ENCODE results near the gene LIME1. TPM values are rescaled to one million over a fixed set of nuclear protein-coding genes. Genes with fewer than 3 reads are reported as not detected.

LIME1 gene
- polyA plus RNA-seq, 3 donors from 2014 or later = 177 to 227 (median 180) TPM

- peaks cover 0 to 3% (median 3%) of the 10 kb centered on the region in 3 donors for H3K36me3 Mint-ChIP-seq
- H3K9me3 Mint-ChIP-seq = no peaks in the 10 kb centered on the region
- peaks cover 6 to 16% of the 10 kb centered on the region in 2 donors for H3K4me1 Mint-ChIP-seq
- H3K4me3 Mint-ChIP-seq = no peak overlapping the region
- no peak for DNase-seq
- peaks cover 3 to 5% (median 3%) of the 10 kb centered on the region in 3 donors for H3K27me3 Mint-ChIP-seq (ENCODE audit: low read depth in 3 of 3)
- no peak overlapping the region for H3K27ac Mint-ChIP-seq
Measured at GRCh38 chr20:63701051-63701328, 35.5 kb upstream of the LIME1 start.

- Mint-ChIP-seq H3K36me3 (peaks cover 0 to 3% (median 3%) of the 10 kb centered on the region in 3 donors), H3K27me3 (ENCODE audit: low read depth in 3 of 3) (peaks cover 0 to 3% (median 0%) of the 10 kb centered on the region in 3 donors), H3K4me1 (peaks cover 9 to 21% of the 10 kb centered on the region in 2 donors), H3K9me3 (no peaks in the 10 kb centered on the region), H3K27ac (no peak overlapping the region), H3K4me3 (no peak overlapping the region)
- no peak for DNase-seq
Measured at GRCh38 chr20:63701329-63702035, 35.0 kb upstream of the LIME1 start.

- H3K36me3 Mint-ChIP-seq = peaks cover 0 to 6% (median 3%) of the 10 kb centered on the region in 3 donors
- H3K9me3 Mint-ChIP-seq = no peaks in the 10 kb centered on the region
- peaks cover 0 to 5% (median 2%) of the 10 kb centered on the region in 3 donors for H3K27me3 Mint-ChIP-seq (ENCODE audit: low read depth in 3 of 3)
- DNase-seq = no peak
- no peak overlapping the region for H3K4me3 Mint-ChIP-seq
- H3K4me1 Mint-ChIP-seq = peaks cover 15 to 27% of the 10 kb centered on the region in 2 donors
- no peak overlapping the region for H3K27ac Mint-ChIP-seq
Measured at GRCh38 chr20:63702036-63702665, 34.3 kb upstream of the LIME1 start.

GRCh38 chr20:63702751-63703470, 33.6 kb upstream of the LIME1 start:
- no peak overlapping the region for H3K4me3 Mint-ChIP-seq
- no peaks in the 10 kb centered on the region for H3K9me3 Mint-ChIP-seq
- H3K27me3 Mint-ChIP-seq (ENCODE audit: low read depth in 3 of 3) = peaks cover 0 to 5% (median 2%) of the 10 kb centered on the region in 3 donors
- H3K4me1 Mint-ChIP-seq = peaks cover 15 to 24% of the 10 kb centered on the region in 2 donors
- no peak for DNase-seq
- H3K27ac Mint-ChIP-seq = peak overlapping the region in 1 of 6 donors; percentile 58
- peaks cover 0 to 6% (median 3%) of the 10 kb centered on the region in 3 donors for H3K36me3 Mint-ChIP-seq

GRCh38 chr20:63703471-63703975, 32.9 kb upstream of the LIME1 start:
- no peak for DNase-seq
- H3K36me3 Mint-ChIP-seq = peaks cover 0 to 6% (median 3%) of the 10 kb centered on the region in 3 donors
- H3K9me3 Mint-ChIP-seq = no peaks in the 10 kb centered on the region
- H3K27ac Mint-ChIP-seq = no peak overlapping the region
- H3K4me3 Mint-ChIP-seq = no peak overlapping the region
- H3K4me1 Mint-ChIP-seq = peaks cover 18 to 25% of the 10 kb centered on the region in 2 donors
- peaks cover 0 to 5% (median 2%) of the 10 kb centered on the region in 3 donors for H3K27me3 Mint-ChIP-seq (ENCODE audit: low read depth in 3 of 3)

GRCh38 chr20:63703976-63704748, 32.3 kb upstream of the LIME1 start:
- Mint-ChIP-seq H3K4me3 (peak overlapping the region in 1 of 5 donors; percentile 32), H3K36me3 (peaks cover 0 to 9% (median 3%) of the 10 kb centered on the region in 3 donors), H3K27me3 (ENCODE audit: low read depth in 3 of 3) (peaks cover 0 to 7% (median 5%) of the 10 kb centered on the region in 3 donors), H3K27ac (no peak overlapping the region), H3K9me3 (no peaks in the 10 kb centered on the region), H3K4me1 (peaks cover 24 to 32% of the 10 kb centered on the region in 2 donors)
- DNase-seq = no peak

GRCh38 chr20:63704749-63705117, 31.7 kb upstream of the LIME1 start:
- H3K27ac Mint-ChIP-seq = peak overlapping the region in 3 of 6 donors; percentile 48 to 72 (median 59)
- H3K9me3 Mint-ChIP-seq = no peaks in the 10 kb centered on the region
- no peak for DNase-seq
- peaks cover 0 to 7% (median 5%) of the 10 kb centered on the region in 3 donors for H3K27me3 Mint-ChIP-seq (ENCODE audit: low read depth in 3 of 3)
- peaks cover 0 to 9% (median 3%) of the 10 kb centered on the region in 3 donors for H3K36me3 Mint-ChIP-seq
- H3K4me1 Mint-ChIP-seq = peaks cover 27 to 34% of the 10 kb centered on the region in 2 donors
- H3K4me3 Mint-ChIP-seq = no peak overlapping the region

- DNase-seq = no peak
- Mint-ChIP-seq H3K4me3 (peak overlapping the region in 4 of 5 donors; percentile 35 to 50 (median 40)), H3K27me3 (ENCODE audit: low read depth in 3 of 3) (peaks cover 0 to 7% (median 5%) of the 10 kb centered on the region in 3 donors), H3K4me1 (peaks cover 31 to 39% of the 10 kb centered on the region in 2 donors), H3K9me3 (no peaks in the 10 kb centered on the region), H3K36me3 (peaks cover 0 to 12% (median 5%) of the 10 kb centered on the region in 3 donors), H3K27ac (peak overlapping the region in 4 of 6 donors; percentile 24 to 88 (median 66))
Measured at GRCh38 chr20:63705232-63706026, 31.0 kb upstream of the LIME1 start.

- peak overlapping the region; percentile 83 to 91 (median 88) for H3K27ac Mint-ChIP-seq
- H3K4me1 Mint-ChIP-seq = peaks cover 38 to 46% of the 10 kb centered on the region in 2 donors
- H3K9me3 Mint-ChIP-seq = no peaks in the 10 kb centered on the region
- H3K27me3 Mint-ChIP-seq (ENCODE audit: low read depth in 3 of 3) = peaks cover 0 to 10% (median 5%) of the 10 kb centered on the region in 3 donors
- no peak for DNase-seq
- H3K4me3 Mint-ChIP-seq = peak overlapping the region; percentile 84 to 89 (median 85)
- H3K36me3 Mint-ChIP-seq = peaks cover 0 to 19% (median 9%) of the 10 kb centered on the region in 3 donors
Measured at GRCh38 chr20:63706027-63706695, 30.3 kb upstream of the LIME1 start.

- peaks cover 0 to 11% (median 5%) of the 10 kb centered on the region in 3 donors for H3K27me3 Mint-ChIP-seq (ENCODE audit: low read depth in 3 of 3)
- peaks cover 44 to 48% of the 10 kb centered on the region in 2 donors for H3K4me1 Mint-ChIP-seq
- peak; percentile 42 to 48 (median 47) for DNase-seq
- H3K4me3 Mint-ChIP-seq = peak overlapping the region; percentile 84 to 89 (median 85)
- H3K9me3 Mint-ChIP-seq = no peaks in the 10 kb centered on the region
- peaks cover under 1 to 22% (median 10%) of the 10 kb centered on the region in 3 donors for H3K36me3 Mint-ChIP-seq
- peak overlapping the region; percentile 83 to 91 (median 88) for H3K27ac Mint-ChIP-seq
Measured at GRCh38 chr20:63706852-63707557, 29.5 kb upstream of the LIME1 start.

GRCh38 chr20:63707558-63708300, 28.7 kb upstream of the LIME1 start, which contains the start of the genes ARFRP1 and ZGPAT:
TSS of gene ARFRP1 (minus strand) at chr20:63707976. CDS start at chr20:63707091, 885 bp downstream.
TSS of gene ZGPAT (plus strand) at chr20:63708039. CDS start at chr20:63708581, 542 bp downstream.
- DNase-seq = peak; percentile 85 to 88 (median 88)
- Mint-ChIP-seq H3K27me3 (ENCODE audit: low read depth in 3 of 3) (peaks cover 0 to 11% (median 5%) of the 10 kb centered on the region in 3 donors), H3K36me3 (peaks cover 8 to 29% (median 15%) of the 10 kb centered on the region in 3 donors), H3K4me3 (peak within 1 kb of the TSS; percentile 84 to 89 (median 85)), H3K9me3 (no peaks in the 10 kb centered on the region), H3K27ac (peak within 1 kb of the TSS; percentile 83 to 91 (median 88)), H3K4me1 (peaks cover 51 to 52% of the 10 kb centered on the region in 2 donors)
